Kidney glomerular epithelial cell (primary cell): ENCODE data around the gene PGAM5.

Experiments used
- DNase-seq: peaks from one replicate; lab custom pipeline; 2025; lab: John Stamatoyannopoulos, UW

PGAM5 gene

GRCh38 chr12:132720606-132721345, 10.1 kb downstream of the PGAM5 start:
- no peak for DNase-seq

GRCh38 chr12:132723015-132723763, 12.5 kb downstream of the PGAM5 start:
- DNase-seq, result no peak

- no peak for DNase-seq
These were observed 13.1 kb downstream of the PGAM5 start for GRCh38 chr12:132723764-132724140.

GRCh38 chr12:132724506-132725241, 14.0 kb downstream of the PGAM5 start:
- DNase-seq, result no peak

- DNase-seq, result no peak
These were observed 15.7 kb downstream of the PGAM5 start for GRCh38 chr12:132726386-132726785.

GRCh38 chr12:132727091-132727794, 16.6 kb downstream of the PGAM5 start:
- no peak for DNase-seq

- DNase-seq, result no peak
These were observed 17.9 kb downstream of the PGAM5 start for GRCh38 chr12:132728502-132728901.

- no peak for DNase-seq
These were observed 19.1 kb downstream of the PGAM5 start for GRCh38 chr12:132729541-132730320.

- no peak for DNase-seq
These were observed 19.7 kb downstream of the PGAM5 start for GRCh38 chr12:132730353-132730752.

GRCh38 chr12:132731574-132731973, 20.9 kb downstream of the PGAM5 start:
- DNase-seq, result no peak

GRCh38 chr12:132734206-132734605, 23.6 kb downstream of the PGAM5 start:
- DNase-seq, result no peak

GRCh38 chr12:132735496-132735895, 24.9 kb downstream of the PGAM5 start:
- no peak for DNase-seq

- DNase-seq, result no peak
These were observed 25.7 kb downstream of the PGAM5 start for GRCh38 chr12:132736378-132736777.

GRCh38 chr12:132736913-132737312, 26.3 kb downstream of the PGAM5 start:
- DNase-seq, result no peak

- DNase-seq, result no peak
These were observed 29.1 kb downstream of the PGAM5 start for GRCh38 chr12:132739600-132740312.

GRCh38 chr12:132740313-132740646, 29.6 kb downstream of the PGAM5 start:
- no peak for DNase-seq

GRCh38 chr12:132740652-132741051, 30.0 kb downstream of the PGAM5 start:
- DNase-seq, result no peak

- no peak for DNase-seq
These were observed 31.0 kb downstream of the PGAM5 start for GRCh38 chr12:132741620-132742019.

- no peak for DNase-seq
These were observed 33.2 kb downstream of the PGAM5 start for GRCh38 chr12:132743831-132744230.

GRCh38 chr12:132746613-132747012, 36.0 kb downstream of the PGAM5 start:
- no peak for DNase-seq

- no peak for DNase-seq
These were observed 36.8 kb downstream of the PGAM5 start for GRCh38 chr12:132747395-132747794.
